ENCODE results near the gene TRAPPC6A.

GRCh38 chr19:45142726-45143110 is 35.3 kb downstream of the TRAPPC6A start:
- TF ChIP-seq CTCF (IDR thresholded peaks at IDR 0.05) = no peak
- TF ChIP-seq EP300 (IDR thresholded peaks at IDR 0.05) = no peak

Data from suprapubic skin (tissue), 3 donors.